GM12892 (cell line): ENCODE measurements around the gene MSANTD3.

ENCODE experiments used
- POLR2A ChIP-seq: IDR thresholded peaks from 2 replicates; pipeline ENCODE4 v1.6.1; 2011; ENCODE audit warnings: low read depth, low read length, control low read depth
- POLR2AphosphoS5 ChIP-seq: IDR thresholded peaks from 2 replicates; pipeline ENCODE4 v1.6.1; 2011; ENCODE audit warnings: low read depth, low read length, control low read depth
- TAF1 ChIP-seq: IDR thresholded peaks from 2 replicates; pipeline ENCODE4 v1.6.1; 2011; ENCODE audit warnings: low read depth, mild to moderate bottlenecking, control low read depth, low read length, borderline replicate concordance

DNA sequence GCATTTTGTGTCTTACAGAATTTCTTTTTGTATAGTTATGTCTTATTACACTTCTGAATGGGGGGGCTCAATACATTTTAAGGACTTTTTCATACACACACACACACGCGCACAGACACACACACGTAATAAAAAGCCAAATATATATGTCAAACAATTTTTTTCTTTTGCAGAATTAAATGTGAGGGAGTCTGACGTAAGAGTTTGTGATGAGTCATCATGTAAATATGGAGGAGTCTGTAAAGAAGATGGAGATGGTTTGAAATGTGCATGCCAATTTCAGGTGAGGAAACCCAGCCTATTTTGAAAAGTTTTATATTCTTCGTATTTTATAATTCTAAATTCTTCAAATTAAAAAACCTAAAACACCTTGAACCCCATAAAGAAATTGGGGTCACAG lies 71.6 kb downstream of the MSANTD3 start:
- TF ChIP-seq POLR2A (no peak), TAF1 (no peak), POLR2AphosphoS5 (no peak)
